ENCODE results near the gene FGF10.

Gene FGF10

DNA sequence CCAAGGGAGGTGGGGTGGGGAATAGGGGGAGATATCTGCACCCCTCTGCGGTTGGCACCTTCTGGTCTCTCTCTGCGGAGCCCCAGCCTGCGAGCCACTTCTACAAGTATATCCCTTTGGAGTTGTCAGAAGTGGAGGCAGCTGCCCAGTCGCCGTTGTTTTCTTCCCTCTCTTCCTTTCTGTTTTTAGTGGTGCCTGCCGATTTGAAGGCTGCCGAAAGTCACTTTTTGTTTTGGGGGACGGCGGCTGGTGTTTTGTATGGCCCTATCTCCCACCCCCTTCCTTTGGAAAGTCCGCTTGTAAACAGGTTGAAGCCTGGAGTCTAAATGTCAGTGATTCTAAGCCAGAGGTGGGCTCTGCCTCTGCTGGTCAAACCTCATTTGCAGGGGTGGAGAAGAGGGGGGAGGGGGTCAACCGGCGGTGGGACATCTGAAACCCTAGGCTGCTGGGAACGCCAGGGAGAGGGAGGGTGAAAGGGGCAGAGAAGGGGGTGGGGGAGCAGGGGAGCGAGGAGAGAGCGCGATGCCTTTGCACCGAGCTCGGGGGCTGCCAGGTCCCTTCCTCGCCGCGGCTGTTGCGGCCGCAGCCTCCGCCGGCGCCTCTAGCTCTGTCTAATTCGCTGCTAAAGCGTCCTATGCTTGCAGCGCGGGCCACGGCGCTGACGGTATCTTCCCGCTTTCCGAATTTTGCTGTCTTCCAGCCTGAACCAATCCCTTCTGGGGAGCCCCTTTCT, at the start of gene FGF10:
TSS of gene FGF10 (minus strand) at position 331 of the 733 bp plus-strand sequence. CDS start 738 bp downstream, outside the sequence.
- DNase-seq, result peak; percentile 13

DNA sequence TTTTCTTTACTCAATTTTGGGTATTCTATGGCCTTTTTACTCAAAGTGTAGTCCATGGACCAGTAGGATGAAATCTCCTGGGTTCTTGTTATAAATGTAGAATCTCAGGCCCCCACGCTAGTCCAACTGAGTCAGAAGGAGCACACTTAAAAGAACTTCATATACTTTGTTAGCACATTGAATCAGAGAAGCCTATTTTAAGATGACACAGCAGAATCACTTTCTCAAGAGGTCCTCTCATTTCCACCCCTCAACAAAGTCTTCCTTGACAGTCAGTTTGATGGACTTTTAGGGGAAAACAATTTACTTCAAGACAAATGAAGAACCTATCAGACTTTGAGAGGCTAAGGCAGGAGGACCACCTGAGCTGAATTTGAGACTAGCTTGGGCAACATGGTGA, 37.7 kb upstream of the FGF10 start:
- no peak for DNase-seq

DNA sequence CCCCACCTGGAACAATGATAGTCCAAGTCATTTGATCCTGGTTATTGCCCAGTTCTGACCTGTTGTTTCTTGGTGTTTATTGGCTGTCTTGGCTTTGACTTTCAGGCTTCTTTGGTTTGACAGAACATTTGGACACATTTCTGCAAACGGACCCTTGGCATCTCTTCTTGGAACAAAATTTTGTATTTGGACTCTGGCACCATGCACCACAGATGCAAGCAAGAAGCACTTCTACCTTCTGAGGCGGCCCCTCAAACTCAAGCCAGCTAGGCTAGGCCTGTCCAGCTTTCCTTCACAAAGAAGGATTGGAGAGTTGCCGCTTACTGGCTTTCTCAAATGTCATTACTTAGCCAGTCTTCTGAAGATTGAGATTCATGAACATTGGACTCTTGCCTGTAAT, 23.1 kb upstream of the FGF10 start:
- DNase-seq, result no peak

GRCh38 chr5:44402084-44402483, 12.9 kb upstream of the FGF10 start:
- no peak for DNase-seq

GRCh38 chr5:44401611-44402010, 12.4 kb upstream of the FGF10 start:
- DNase-seq, result no peak

GRCh38 chr5:44398382-44398781, 9.2 kb upstream of the FGF10 start:
- DNase-seq, result no peak

GRCh38 chr5:44396312-44396711, 7.1 kb upstream of the FGF10 start:
- no peak for DNase-seq

DNA sequence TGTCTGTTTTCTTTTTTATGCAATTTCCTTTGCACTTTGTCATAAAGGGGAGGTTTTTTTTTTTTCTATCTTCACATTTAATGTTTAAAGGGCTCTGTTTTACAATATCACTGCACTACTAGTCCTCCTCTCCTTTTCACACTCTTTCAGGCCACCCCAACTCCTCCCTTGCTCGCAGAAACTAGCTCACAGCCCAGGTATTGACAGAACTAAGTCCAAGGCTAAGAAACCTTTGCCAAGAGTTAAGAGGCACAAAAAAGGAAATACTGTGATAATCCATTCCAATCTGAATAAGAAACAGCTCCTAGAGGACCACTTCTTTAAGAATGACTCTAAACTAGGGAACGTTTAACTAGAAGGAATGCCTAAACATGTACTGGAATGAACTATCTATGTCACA, 1.1 kb upstream of the FGF10 start:
- no peak for DNase-seq

GRCh38 chr5:44389823-44390143, 563 bp upstream of the FGF10 start:
- no peak for DNase-seq

DNA sequence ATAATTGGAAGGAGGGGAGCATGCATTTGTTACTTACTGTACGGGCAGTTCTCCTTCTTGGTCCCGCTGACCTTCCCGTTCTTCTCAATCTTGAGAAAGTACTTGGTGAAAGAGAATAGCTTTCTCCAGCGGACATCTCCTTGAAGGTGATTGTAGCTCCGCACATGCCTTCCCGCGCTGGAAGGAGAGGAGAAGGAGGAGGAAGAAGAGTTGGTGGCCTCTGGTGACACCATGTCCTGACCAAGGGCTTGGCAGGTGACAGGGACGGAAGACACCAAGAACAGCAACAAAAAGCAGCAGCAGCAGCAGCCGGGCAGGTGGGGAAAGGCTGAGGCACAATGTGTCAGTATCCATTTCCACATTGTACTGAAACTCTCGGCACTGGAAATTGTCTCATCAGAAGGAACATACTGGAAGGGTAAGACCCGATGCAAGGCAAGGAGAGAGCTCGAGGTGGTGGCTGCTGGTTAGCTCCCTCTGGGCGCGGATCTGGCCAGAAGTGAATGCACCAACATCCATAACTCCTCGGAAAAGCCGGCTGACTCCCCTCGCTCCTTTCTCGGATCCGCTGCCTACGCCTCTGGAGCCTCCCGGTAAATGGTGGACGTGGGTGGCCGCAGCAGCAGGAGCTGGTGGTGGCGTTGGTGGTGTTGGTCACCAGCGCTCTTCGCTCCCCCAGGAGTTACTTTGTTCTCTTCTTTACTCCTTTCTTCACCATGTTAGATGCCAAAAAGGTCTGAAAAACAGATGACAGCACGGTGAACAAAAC, 715 bp downstream of the FGF10 start:
- no peak for DNase-seq

GRCh38 chr5:44387921-44388320, 1.3 kb downstream of the FGF10 start:
- DNase-seq, result no peak

- no peak for DNase-seq
These were observed 1.8 kb downstream of the FGF10 start for GRCh38 chr5:44387406-44387805.

GRCh38 chr5:44385291-44385900, 3.8 kb downstream of the FGF10 start:
- no peak for DNase-seq

DNA sequence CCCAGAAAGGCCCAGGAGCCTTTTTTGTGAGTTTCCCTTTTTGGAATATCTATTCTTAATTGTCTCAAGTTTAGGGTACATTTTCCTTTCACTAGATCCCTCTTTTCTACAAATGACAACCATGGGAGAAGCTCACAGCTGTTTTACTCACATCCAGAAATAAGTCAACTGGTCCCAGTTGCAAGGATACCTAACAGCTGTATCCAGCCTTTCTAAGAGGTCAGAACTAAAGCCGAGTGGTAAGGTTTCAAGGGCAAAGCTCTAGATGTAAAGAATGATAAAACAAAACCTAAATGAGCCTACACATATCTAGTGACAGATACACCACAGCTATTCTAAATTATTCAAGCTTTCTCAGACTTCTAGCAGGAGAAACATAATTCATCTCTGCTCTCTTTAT, 4.4 kb downstream of the FGF10 start:
- DNase-seq, result no peak

- DNase-seq, result no peak
These were observed 6.3 kb downstream of the FGF10 start for GRCh38 chr5:44382894-44383293.

DNA sequence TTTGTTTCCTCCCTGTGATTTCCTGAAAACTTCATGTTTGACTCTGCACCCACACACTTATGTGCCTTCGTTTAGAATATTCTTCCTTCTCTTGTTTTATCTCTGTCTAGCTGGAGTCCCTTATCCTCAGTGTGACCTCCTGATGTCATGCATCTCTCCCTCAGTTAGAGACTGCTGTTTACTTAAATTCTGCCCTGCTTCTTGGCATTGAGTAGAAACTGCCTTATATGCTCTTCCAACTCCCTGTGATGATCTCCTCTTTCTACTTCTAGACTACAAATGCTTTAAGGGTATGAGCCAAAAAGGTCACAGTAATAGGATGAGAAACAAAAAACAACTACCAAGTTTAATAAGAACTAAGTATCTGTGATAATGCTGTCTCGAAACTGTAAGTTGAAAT, 12.2 kb downstream of the FGF10 start:
- DNase-seq, result no peak

DNA sequence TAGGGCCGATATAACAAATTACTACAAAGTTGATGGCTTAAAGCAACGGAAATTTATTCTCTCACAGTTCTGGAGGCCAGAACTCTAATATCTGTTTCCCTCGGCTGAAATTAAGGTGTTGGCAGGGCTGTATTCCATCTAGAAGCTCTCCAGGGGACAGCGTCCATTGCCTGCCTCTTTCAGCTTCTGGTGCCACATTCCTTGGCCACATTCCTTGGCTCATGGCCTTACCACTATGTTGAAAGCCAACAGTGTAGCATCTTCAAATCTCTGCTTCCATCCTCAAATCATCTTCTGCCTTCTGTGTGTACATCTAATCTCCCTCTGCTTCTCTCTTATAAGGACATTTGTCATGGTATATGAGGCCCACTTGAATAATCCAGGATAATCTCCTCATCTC, 17.2 kb downstream of the FGF10 start:
- DNase-seq, result no peak

- DNase-seq, result no peak
These were observed 22.0 kb downstream of the FGF10 start for GRCh38 chr5:44367203-44367602.

- DNase-seq, result no peak
These were observed 23.9 kb downstream of the FGF10 start for GRCh38 chr5:44365345-44365744.

DNA sequence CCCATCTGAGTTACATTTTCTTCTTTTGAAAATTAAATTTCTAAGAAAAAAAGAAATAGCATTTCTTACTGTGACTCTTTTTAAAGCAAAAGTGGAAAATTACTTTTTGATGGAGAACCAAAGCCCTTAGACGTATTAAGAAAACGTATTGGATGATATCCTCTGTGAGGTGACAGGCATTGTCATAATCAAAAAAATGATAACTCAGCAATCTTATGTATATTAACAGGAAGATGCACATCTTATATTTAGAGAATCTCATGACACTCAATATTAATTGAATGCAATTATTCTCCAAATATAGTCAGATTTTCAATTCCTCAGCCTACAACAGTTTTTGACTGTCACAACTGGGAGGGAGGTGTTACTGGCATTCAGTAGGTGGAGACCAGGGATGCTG, 25.1 kb downstream of the FGF10 start:
- no peak for DNase-seq

DNA sequence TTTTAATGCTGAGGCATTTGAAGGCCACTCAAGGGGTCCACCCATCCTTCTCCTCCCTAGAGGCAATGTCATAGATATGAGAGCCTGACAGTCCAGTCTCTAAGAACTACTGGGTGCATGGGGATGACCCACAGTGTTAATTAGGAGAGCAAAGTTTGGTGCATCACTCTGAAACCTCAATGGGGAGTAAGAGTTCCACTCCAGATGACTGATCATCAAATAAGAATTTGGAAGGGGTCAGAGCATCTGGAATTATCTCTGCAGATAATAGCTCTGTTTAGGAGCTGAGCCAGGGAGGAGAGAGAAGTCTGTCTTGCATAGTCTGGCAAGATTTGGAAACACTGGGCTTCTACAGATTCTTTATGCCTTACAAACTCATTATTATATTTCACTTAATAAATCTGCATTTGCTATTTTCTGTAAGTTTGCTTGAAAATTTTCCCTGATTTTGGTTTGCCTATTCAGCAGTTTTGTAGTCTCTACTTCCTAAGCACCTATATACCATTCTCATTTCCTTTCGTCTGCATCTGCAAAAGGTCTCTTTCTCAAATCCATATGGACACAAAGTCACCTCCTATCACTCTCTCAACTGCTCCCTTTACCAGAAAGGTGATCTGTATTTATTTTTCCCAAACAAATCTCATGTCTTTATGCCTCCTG, 27.7 kb downstream of the FGF10 start:
- no peak for DNase-seq

DNA sequence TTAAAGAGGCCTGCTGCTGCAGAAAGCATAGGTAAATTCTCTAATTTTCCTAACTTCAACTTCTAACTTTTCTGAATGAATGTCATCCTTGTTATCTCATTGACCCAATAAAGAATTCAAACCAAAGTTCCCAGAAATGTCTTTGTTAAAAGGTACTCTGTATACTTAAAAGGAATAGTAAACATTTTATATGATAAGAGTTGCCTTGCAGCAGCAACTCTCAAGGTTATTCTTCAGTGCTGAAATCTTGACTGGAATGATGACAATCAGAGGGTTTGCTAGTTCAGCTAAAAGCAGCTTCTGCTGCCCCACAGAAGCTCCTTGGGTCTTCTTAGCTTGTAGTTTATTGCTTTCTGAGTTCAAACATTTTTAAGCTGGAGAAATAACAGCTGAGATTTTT, 28.3 kb downstream of the FGF10 start:
- DNase-seq, result no peak

- DNase-seq, result no peak
These were observed 30.8 kb downstream of the FGF10 start for GRCh38 chr5:44358421-44358820.

DNA sequence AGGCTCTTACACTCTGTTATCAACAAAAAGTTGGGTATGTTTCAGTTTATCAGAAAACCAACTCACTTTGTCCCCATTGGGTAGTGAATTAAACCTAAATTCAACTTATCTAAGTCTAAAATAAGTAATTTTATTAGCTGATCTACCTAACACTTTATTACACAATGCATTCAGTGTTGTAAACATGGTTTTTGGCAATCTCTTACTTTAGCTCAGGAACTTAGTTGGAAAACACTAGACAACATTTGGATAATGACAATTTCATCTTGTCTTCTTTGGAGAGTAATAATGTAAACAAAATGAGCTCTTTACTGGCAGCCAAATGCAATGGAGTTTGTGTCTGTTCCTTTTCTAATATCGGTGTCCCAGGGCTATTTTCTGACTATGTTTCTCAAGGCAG, 33.0 kb downstream of the FGF10 start:
- DNase-seq, result no peak
